ENCODE measurements around the gene NTN1.

Gene NTN1

GRCh38 chr17:9170336-9170735 is 149.0 kb downstream of the NTN1 start:
- FAIRE-seq = no peak

- FAIRE-seq = no peak
Measured at GRCh38 chr17:9170853-9171252, 149.5 kb downstream of the NTN1 start.

- FAIRE-seq = no peak
Measured at GRCh38 chr17:9173386-9173983, 152.2 kb downstream of the NTN1 start.

- FAIRE-seq = no peak
Measured at GRCh38 chr17:9174312-9174711, 153.0 kb downstream of the NTN1 start.

GRCh38 chr17:9174779-9175574 is 153.7 kb downstream of the NTN1 start:
- FAIRE-seq = no peak

- FAIRE-seq = no peak
Measured at GRCh38 chr17:9175700-9176467, 154.6 kb downstream of the NTN1 start.

- no peak for FAIRE-seq
Measured at GRCh38 chr17:9177212-9177611, 155.9 kb downstream of the NTN1 start.

GRCh38 chr17:9178319-9178718 is 157.0 kb downstream of the NTN1 start:
- FAIRE-seq = no peak

GRCh38 chr17:9179602-9180001 is 158.3 kb downstream of the NTN1 start:
- FAIRE-seq = no peak

GRCh38 chr17:9181640-9182039 is 160.3 kb downstream of the NTN1 start:
- FAIRE-seq = no peak

- no peak for FAIRE-seq
Measured at GRCh38 chr17:9183306-9183705, 162.0 kb downstream of the NTN1 start.

GRCh38 chr17:9185142-9185541 is 163.8 kb downstream of the NTN1 start:
- no peak for FAIRE-seq

- FAIRE-seq = no peak
Measured at GRCh38 chr17:9185688-9186284, 164.5 kb downstream of the NTN1 start.

GRCh38 chr17:9187828-9188227 is 166.5 kb downstream of the NTN1 start:
- FAIRE-seq = no peak

- FAIRE-seq = no peak
Measured at GRCh38 chr17:9188367-9188766, 167.1 kb downstream of the NTN1 start.

GRCh38 chr17:9189870-9190269 is 168.6 kb downstream of the NTN1 start:
- no peak for FAIRE-seq

- no peak for FAIRE-seq
Measured at GRCh38 chr17:9192010-9192409, 170.7 kb downstream of the NTN1 start.

- FAIRE-seq = no peak
Measured at GRCh38 chr17:9195411-9195810, 174.1 kb downstream of the NTN1 start.

GRCh38 chr17:9195961-9196670 is 174.8 kb downstream of the NTN1 start:
- FAIRE-seq = no peak

GRCh38 chr17:9199571-9200551 is 178.6 kb downstream of the NTN1 start:
- FAIRE-seq = no peak

- FAIRE-seq = no peak
Measured at GRCh38 chr17:9200699-9201359, 179.5 kb downstream of the NTN1 start.
